GM18505 (cell line): ENCODE measurements around the gene CSAG3.

Experiments
- ATAC-seq: cut with Tn5 transposase; IDR thresholded peaks from one replicate; pipeline ENCODE4 v1.9.1; 2021; ENCODE audit not compliant: unreplicated experiment
- POLR2A ChIP-seq: IDR thresholded peaks from 4 replicates; pipeline ENCODE4 v1.6.1; 2011; ENCODE audit warnings: borderline replicate concordance; ENCODE audit not compliant: insufficient read depth, insufficient read length; ENCODE audit errors: extremely low read depth

The CSAG3 gene

GRCh38 chrX:152798945-152799344, 39.9 kb downstream of the CSAG3 start:
- TF ChIP-seq POLR2A = no peak
- no peak for ATAC-seq

- no peak for TF ChIP-seq POLR2A
- ATAC-seq = no peak
Observed at GRCh38 chrX:152806035-152806434, 47.0 kb downstream of the CSAG3 start.
